NCI-H748 (cell line): ENCODE measurements around the gene C11orf97.

Experiments
- DNase-seq: peaks from one replicate; lab custom pipeline; 2025; ENCODE audit not compliant: unreplicated experiment; lab: John Stamatoyannopoulos, UW

The C11orf97 gene

GRCh38 chr11:94524341-94524740, 12.1 kb downstream of the C11orf97 start:
- no peak for DNase-seq

- DNase-seq, result no peak
Observed at GRCh38 chr11:94525546-94526324, 13.5 kb downstream of the C11orf97 start.

GRCh38 chr11:94526645-94527438, 14.6 kb downstream of the C11orf97 start:
- DNase-seq, result no peak

GRCh38 chr11:94528551-94528950, 16.3 kb downstream of the C11orf97 start:
- DNase-seq, result no peak

GRCh38 chr11:94532211-94532610, 19.9 kb downstream of the C11orf97 start:
- no peak for DNase-seq

GRCh38 chr11:94533206-94533605, 20.9 kb downstream of the C11orf97 start:
- no peak for DNase-seq

- no peak for DNase-seq
Observed at GRCh38 chr11:94533696-94534630, 21.7 kb downstream of the C11orf97 start.

- DNase-seq, result no peak
Observed at GRCh38 chr11:94536386-94536785, 24.1 kb downstream of the C11orf97 start.

GRCh38 chr11:94537031-94537600, 24.9 kb downstream of the C11orf97 start:
- DNase-seq, result no peak

- DNase-seq, result peak; percentile 18
Observed at GRCh38 chr11:94539420-94539819, 27.2 kb downstream of the C11orf97 start.

- DNase-seq, result peak; percentile 85
Observed at GRCh38 chr11:94543695-94544645, 31.7 kb downstream of the C11orf97 start, which contains the start of gene FUT4. FUT4 (plus strand) TSS chr11:94543921; CDS start chr11:94544134, 213 bp downstream.

GRCh38 chr11:94544646-94545263, 32.5 kb downstream of the C11orf97 start:
- no peak for DNase-seq

GRCh38 chr11:94545264-94546161, 33.3 kb downstream of the C11orf97 start:
- DNase-seq, result no peak

GRCh38 chr11:94546162-94546470, 33.9 kb downstream of the C11orf97 start:
- no peak for DNase-seq

GRCh38 chr11:94546886-94547285, 34.6 kb downstream of the C11orf97 start:
- DNase-seq, result peak; percentile 5

GRCh38 chr11:94549146-94549545, 36.9 kb downstream of the C11orf97 start:
- no peak for DNase-seq

GRCh38 chr11:94550513-94550912, 38.3 kb downstream of the C11orf97 start:
- DNase-seq, result no peak

- DNase-seq, result no peak
Observed at GRCh38 chr11:94553938-94554337, 41.7 kb downstream of the C11orf97 start.
